Hematopoietic multipotent progenitor cell treated with erythropoietin and hydrocortisone succinate and interleukin-3 and kit ligand, for 17 days (in vitro differentiated cells): ENCODE data around the gene KCNC3.

Experiments
- DNase-seq: peaks from one replicate; pipeline ENCODE4 v3.0.0-alpha.2; 2015; ENCODE audit warnings: low spot score

Gene KCNC3

GRCh38 chr19:50276370-50277063 is 52.7 kb downstream of the KCNC3 start:
- DNase-seq: no peak

GRCh38 chr19:50275577-50276368 is 53.4 kb downstream of the KCNC3 start:
- no peak for DNase-seq

- no peak for DNase-seq
These were observed 55.4 kb downstream of the KCNC3 start for GRCh38 chr19:50273821-50274220.

GRCh38 chr19:50272263-50272897 is 56.8 kb downstream of the KCNC3 start:
- no peak for DNase-seq

GRCh38 chr19:50269653-50270052 is 59.5 kb downstream of the KCNC3 start:
- no peak for DNase-seq

GRCh38 chr19:50268501-50268900 is 60.7 kb downstream of the KCNC3 start:
- no peak for DNase-seq

- DNase-seq: no peak
These were observed 61.1 kb downstream of the KCNC3 start for GRCh38 chr19:50268041-50268440.

- no peak for DNase-seq
These were observed 62.3 kb downstream of the KCNC3 start for GRCh38 chr19:50266896-50267295.

- DNase-seq: no peak
These were observed 63.1 kb downstream of the KCNC3 start for GRCh38 chr19:50266041-50266440.

- DNase-seq: no peak
These were observed 64.5 kb downstream of the KCNC3 start for GRCh38 chr19:50264483-50265186.

GRCh38 chr19:50263176-50263575 is 66.0 kb downstream of the KCNC3 start:
- no peak for DNase-seq
